Superior temporal gyrus (tissue), 1 donor: ENCODE measurements around the gene RS1.

Experiments used
- DNase-seq: peaks from one replicate; pipeline ENCODE4 v3.0.0-alpha.2; 2016; ENCODE audit errors: extremely low spot score

The RS1 gene

GRCh38 chrX:18672008-18672407, at the start of gene RS1:
Gene RS1, minus strand, starts transcription at chrX:18672108. Its CDS starts 40 bp downstream, at chrX:18672068.
- DNase-seq: no peak

GRCh38 chrX:18719852-18720251, 47.9 kb upstream of the RS1 start:
- no peak for DNase-seq

- no peak for DNase-seq
Measured at GRCh38 chrX:18714910-18715309, 43.0 kb upstream of the RS1 start.

GRCh38 chrX:18709833-18710232, 37.9 kb upstream of the RS1 start:
- DNase-seq: no peak

- peak; percentile 27 for DNase-seq
Measured at GRCh38 chrX:18707426-18708049, 35.6 kb upstream of the RS1 start, which contains the start of gene PPEF1. Gene PPEF1, plus strand, starts transcription at chrX:18707645. Its CDS starts 136 bp downstream, at chrX:18707781.

- DNase-seq: no peak
Measured at GRCh38 chrX:18702362-18703195, 30.7 kb upstream of the RS1 start.

- no peak for DNase-seq
Measured at GRCh38 chrX:18701621-18702361, 29.9 kb upstream of the RS1 start.

- DNase-seq: no peak
Measured at GRCh38 chrX:18698737-18699650, 27.1 kb upstream of the RS1 start.

- DNase-seq: no peak
Measured at GRCh38 chrX:18696653-18697052, 24.7 kb upstream of the RS1 start.

GRCh38 chrX:18692541-18692940, 20.6 kb upstream of the RS1 start:
- DNase-seq: no peak

- DNase-seq: no peak
Measured at GRCh38 chrX:18691431-18691830, 19.5 kb upstream of the RS1 start.

- no peak for DNase-seq
Measured at GRCh38 chrX:18687856-18688495, 16.1 kb upstream of the RS1 start.

- DNase-seq: no peak
Measured at GRCh38 chrX:18682979-18683387, 11.1 kb upstream of the RS1 start.

GRCh38 chrX:18681996-18682395, 10.1 kb upstream of the RS1 start:
- no peak for DNase-seq

- DNase-seq: no peak
Measured at GRCh38 chrX:18677161-18677869, 5.4 kb upstream of the RS1 start.

GRCh38 chrX:18676470-18676869, 4.6 kb upstream of the RS1 start:
- DNase-seq: no peak

- DNase-seq: no peak
Measured at GRCh38 chrX:18676050-18676449, 4.1 kb upstream of the RS1 start.

- DNase-seq: peak; percentile 92
Measured at GRCh38 chrX:18674788-18675735, 3.2 kb upstream of the RS1 start.

- DNase-seq: no peak
Measured at GRCh38 chrX:18674417-18674787, 2.5 kb upstream of the RS1 start.
